ENCODE data around the gene NAPG.

DNA sequence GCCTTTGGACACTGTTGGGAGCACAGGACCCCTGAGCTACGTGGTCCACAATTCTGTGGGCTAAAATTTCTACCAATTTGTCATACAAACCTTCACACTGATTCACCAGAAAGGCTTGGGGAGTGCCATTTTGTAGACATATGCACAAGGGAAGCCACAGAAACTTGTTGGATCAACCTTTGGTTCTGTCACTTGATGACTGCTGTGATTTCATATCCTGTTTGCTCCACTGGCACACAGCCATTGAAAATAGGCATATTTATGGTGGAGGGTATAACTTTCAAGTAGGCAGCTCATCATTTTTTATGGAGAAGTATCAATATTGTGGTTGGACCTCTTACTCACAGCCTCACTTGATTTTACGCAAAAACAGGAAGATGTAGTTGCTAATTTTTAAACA is 10.5 kb downstream of the NAPG start:
- TF ChIP-seq EZH2 (IDR thresholded peaks at IDR 0.05; ENCODE audit: borderline replicate concordance, low read depth, low read length, poor library complexity, severe bottlenecking) = no peak
- TF ChIP-seq, protein P1, sequence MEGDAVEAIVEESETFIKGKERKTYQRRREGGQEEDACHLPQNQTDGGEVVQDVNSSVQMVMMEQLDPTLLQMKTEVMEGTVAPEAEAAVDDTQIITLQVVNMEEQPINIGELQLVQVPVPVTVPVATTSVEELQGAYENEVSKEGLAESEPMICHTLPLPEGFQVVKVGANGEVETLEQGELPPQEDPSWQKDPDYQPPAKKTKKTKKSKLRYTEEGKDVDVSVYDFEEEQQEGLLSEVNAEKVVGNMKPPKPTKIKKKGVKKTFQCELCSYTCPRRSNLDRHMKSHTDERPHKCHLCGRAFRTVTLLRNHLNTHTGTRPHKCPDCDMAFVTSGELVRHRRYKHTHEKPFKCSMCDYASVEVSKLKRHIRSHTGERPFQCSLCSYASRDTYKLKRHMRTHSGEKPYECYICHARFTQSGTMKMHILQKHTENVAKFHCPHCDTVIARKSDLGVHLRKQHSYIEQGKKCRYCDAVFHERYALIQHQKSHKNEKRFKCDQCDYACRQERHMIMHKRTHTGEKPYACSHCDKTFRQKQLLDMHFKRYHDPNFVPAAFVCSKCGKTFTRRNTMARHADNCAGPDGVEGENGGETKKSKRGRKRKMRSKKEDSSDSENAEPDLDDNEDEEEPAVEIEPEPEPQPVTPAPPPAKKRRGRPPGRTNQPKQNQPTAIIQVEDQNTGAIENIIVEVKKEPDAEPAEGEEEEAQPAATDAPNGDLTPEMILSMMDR (conservative IDR thresholded peaks at IDR 0.05; ENCODE audit: low read depth, low read length) = no peak
